HS-27A (cell line): ENCODE measurements around the gene IFT122.
"Not testable (repeated sequence)": the region's sequence is repeated elsewhere in the genome, so short reads cannot be mapped to it uniquely, and the experiment has no call there.

Source experiments
- DNase-seq: peaks from one replicate; pipeline ENCODE4 v3.0.0-alpha.2; 2012; ENCODE audit warnings: low read depth, missing footprints

Gene IFT122

GRCh38 chr3:129495006-129495639 lies 55.1 kb downstream of the IFT122 start:
- DNase-seq: peak; percentile 47

- DNase-seq: not testable (repeated sequence)
These were observed 57.9 kb downstream of the IFT122 start for GRCh38 chr3:129497876-129498275.

- DNase-seq: not testable (repeated sequence)
These were observed 58.8 kb downstream of the IFT122 start for GRCh38 chr3:129498603-129499488.

- DNase-seq: not testable (repeated sequence)
These were observed 59.7 kb downstream of the IFT122 start for GRCh38 chr3:129499604-129500333.

GRCh38 chr3:129500334-129500658 lies 60.3 kb downstream of the IFT122 start:
- DNase-seq: no peak

- DNase-seq: no peak
These were observed 61.6 kb downstream of the IFT122 start for GRCh38 chr3:129501630-129502029.

GRCh38 chr3:129502641-129503408 lies 62.8 kb downstream of the IFT122 start:
- no peak for DNase-seq

- DNase-seq: no peak
These were observed 63.7 kb downstream of the IFT122 start for GRCh38 chr3:129503471-129504291.

- DNase-seq: no peak
These were observed 64.6 kb downstream of the IFT122 start for GRCh38 chr3:129504471-129505100.

- DNase-seq: no peak
These were observed 65.3 kb downstream of the IFT122 start for GRCh38 chr3:129505341-129505740.

- DNase-seq: no peak
These were observed 66.3 kb downstream of the IFT122 start for GRCh38 chr3:129506231-129506742.

- DNase-seq: no peak
These were observed 67.3 kb downstream of the IFT122 start for GRCh38 chr3:129507181-129507831.

- no peak for DNase-seq
These were observed 72.6 kb downstream of the IFT122 start for GRCh38 chr3:129512595-129512994.

- no peak for DNase-seq
These were observed 73.7 kb downstream of the IFT122 start for GRCh38 chr3:129513705-129514104.

GRCh38 chr3:129514110-129514509 lies 74.1 kb downstream of the IFT122 start:
- no peak for DNase-seq

- DNase-seq: no peak
These were observed 74.5 kb downstream of the IFT122 start for GRCh38 chr3:129514563-129514962.

GRCh38 chr3:129515108-129515820 lies 75.2 kb downstream of the IFT122 start:
- not testable (repeated sequence) for DNase-seq

- DNase-seq: not testable (repeated sequence)
These were observed 75.9 kb downstream of the IFT122 start for GRCh38 chr3:129515821-129516432.

GRCh38 chr3:129517516-129517915 lies 77.5 kb downstream of the IFT122 start:
- no peak for DNase-seq
